Skin epidermis (tissue), 12 donors: Measurements from ENCODE around the gene CTNNA3.

ENCODE experiments used
- H3K27ac ChIP-seq, 21 experiments: fragments of 200-600 bp; sonication (generic) in 11 of 21; one replicate each; pipeline ENCODE4 v1.5.0; 2020; ENCODE audit warnings: mild to moderate bottlenecking in 3 of 21, inconsistent platforms in 2 of 21, moderate library complexity in 2 of 21
- H3K4me3 ChIP-seq, 7 experiments: fragments of 200-600 bp; sonication (generic) in 2 of 7; one replicate each; pipeline ENCODE4 v1.5.0; 2020; ENCODE audit warnings: inconsistent platforms in 2 of 7, mild to moderate bottlenecking in 2 of 7, moderate library complexity in 1 of 7

Gene CTNNA3

GRCh38 chr10:66852811-66853210 lies 843.2 kb downstream of the CTNNA3 start:
- Histone ChIP-seq H3K27ac (no peak overlapping the region), H3K4me3 (no peak overlapping the region)

- H3K27ac ChIP-seq, result no peak overlapping the region
- no peak overlapping the region for H3K4me3 ChIP-seq
These were observed 847.1 kb downstream of the CTNNA3 start for GRCh38 chr10:66848856-66849255.

DNA sequence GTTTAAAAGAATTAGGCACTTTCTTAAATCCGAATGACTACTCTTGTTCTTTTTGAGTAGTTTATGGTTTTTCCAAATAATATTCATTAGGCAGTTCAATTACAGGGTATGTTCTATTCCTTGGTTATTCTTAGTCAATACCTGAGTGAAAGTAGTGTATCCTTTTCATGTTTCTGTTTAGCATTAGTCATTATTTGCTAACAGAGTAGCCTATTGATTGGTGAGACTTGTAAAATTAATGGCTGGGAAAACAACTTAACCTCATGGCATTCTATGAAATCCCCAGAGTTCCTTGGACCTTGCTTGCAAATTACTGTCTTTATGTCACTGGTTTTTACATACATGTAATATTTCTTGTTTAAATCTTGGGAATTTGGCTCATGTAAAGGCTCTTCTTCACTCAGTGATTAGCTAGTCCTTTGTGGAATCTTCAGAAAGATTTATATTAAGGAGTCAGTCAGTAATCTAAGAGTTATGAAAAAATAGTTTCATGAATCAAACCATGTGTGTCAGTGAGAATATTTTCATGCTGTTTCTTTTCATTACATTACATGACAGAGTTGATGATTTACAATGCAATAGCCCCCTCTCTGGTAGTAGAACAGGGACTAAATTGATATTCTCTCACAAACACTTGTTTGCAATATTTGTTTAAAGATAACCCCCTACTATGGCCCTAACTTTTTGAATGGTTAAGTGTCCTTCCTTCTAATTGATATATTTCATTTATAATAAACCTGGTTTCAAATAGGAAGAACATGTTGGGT lies 851.6 kb downstream of the CTNNA3 start:
- Histone ChIP-seq H3K27ac (no peak overlapping the region), H3K4me3 (no peak overlapping the region)

GRCh38 chr10:66843396-66843795 lies 852.6 kb downstream of the CTNNA3 start:
- H3K27ac ChIP-seq, result no peak overlapping the region
- H3K4me3 ChIP-seq, result no peak overlapping the region

DNA sequence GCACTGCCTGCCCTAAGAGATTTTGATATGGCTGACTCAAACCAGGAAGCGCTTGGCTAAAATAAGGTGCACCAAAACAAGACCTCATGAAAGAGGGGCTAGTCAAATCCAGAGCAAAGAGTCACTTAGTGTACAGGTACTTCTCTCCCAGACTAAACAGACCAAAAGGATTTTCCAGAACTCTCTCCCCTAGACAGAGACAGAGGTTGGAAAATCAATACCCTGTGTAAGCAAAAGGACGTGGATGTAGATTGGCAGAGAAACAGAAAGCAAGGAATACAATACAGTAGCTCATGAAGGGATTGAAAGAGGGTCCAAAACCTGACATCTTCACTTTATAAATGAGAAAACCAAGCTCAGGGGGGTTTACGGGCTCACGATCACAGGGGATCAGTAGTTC lies 853.1 kb downstream of the CTNNA3 start:
- H3K4me3 ChIP-seq, result no peak overlapping the region

DNA sequence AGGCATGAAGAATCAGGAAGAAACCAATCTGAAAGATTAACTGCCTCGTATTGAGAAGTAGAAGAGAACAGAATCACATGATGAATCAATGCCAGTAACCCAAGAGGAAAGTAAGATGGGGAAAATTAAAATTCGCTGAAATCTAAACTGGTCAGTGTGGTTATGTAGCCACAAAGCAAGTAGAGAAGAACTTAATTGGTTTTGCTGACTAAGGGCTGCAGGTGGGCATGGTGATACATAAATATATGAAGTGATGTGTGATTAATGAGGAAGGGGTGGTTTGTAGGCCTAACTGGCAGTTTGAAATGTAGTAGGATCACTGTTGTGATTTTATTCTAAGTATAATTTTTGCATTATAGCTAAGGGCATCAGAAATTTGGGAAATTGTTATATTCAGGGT lies 853.6 kb downstream of the CTNNA3 start:
- H3K4me3 ChIP-seq, result no peak overlapping the region
- no peak overlapping the region for H3K27ac ChIP-seq

More for the DNA sequence above, 853.1 kb downstream of the CTNNA3 start:
- H3K27ac ChIP-seq, result no peak overlapping the region

- no peak overlapping the region for H3K27ac ChIP-seq
- no peak overlapping the region for H3K4me3 ChIP-seq
These were observed 857.3 kb downstream of the CTNNA3 start for GRCh38 chr10:66838656-66839055.

GRCh38 chr10:66837990-66838389 lies 858.0 kb downstream of the CTNNA3 start:
- Histone ChIP-seq H3K4me3 (no peak overlapping the region), H3K27ac (no peak overlapping the region)

DNA sequence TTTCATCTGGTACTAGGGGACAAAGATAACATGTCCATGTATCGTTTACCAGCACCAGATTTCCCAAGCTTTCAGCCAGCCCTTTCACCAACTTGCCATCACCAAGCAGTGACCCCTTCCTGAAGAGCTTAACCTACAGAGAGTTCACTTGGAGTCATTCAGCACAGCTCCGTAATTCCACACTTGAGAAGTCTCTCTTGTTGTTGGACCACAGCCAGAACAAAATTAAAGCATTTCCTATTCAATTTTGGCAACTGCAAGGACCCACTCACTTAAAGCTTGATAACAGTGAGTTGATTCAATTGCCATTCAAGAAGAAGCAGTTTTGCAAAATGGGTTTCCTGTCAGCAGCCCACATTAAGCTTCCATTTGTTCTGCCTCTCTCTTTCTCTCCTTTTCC lies 858.7 kb downstream of the CTNNA3 start:
- no peak overlapping the region for H3K4me3 ChIP-seq
- no peak overlapping the region for H3K27ac ChIP-seq

- H3K4me3 ChIP-seq, result no peak overlapping the region
- H3K27ac ChIP-seq, result no peak overlapping the region
These were observed 859.2 kb downstream of the CTNNA3 start for GRCh38 chr10:66836771-66837170.

GRCh38 chr10:66836057-66836456 lies 859.9 kb downstream of the CTNNA3 start:
- no peak overlapping the region for H3K27ac ChIP-seq
- H3K4me3 ChIP-seq, result no peak overlapping the region

DNA sequence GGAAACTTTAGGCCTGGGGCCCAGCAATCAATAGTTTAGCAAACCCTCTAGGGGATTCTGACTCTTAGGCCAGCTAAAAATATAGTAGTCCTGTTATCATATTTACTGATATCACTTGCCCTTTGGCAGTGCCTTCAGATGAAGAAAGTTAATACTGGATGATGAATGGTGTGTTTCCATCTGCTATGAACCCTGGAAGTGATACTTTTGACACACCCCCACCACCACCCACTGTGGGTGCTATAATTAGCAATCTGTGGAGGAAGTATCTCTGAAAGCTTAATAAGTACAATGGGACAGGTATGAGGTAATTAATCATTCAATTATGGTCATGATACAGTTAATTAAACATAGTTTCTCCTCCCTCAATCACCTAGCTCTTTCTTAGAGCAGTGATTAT lies 860.6 kb downstream of the CTNNA3 start:
- Histone ChIP-seq H3K27ac (no peak overlapping the region), H3K4me3 (no peak overlapping the region)

DNA sequence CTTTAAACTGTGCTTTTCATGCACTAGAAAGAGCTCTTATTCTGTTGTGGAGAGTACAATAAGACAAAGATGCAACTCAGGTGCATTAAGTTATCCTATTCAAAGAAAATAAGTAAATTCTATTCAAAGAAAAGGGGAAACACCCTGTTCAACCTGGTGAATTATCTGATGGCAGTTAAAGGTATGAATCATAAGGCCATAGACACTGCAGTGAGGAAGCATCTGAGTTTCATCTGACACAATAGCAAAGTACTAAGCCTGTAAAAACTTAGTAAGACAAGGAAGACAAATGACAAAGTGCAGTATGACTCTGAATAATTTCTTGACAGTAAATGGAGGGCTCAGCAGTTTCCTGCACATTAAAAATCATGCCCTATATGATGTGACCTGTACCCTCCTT lies 861.2 kb downstream of the CTNNA3 start:
- Histone ChIP-seq H3K27ac (no peak overlapping the region), H3K4me3 (no peak overlapping the region)

DNA sequence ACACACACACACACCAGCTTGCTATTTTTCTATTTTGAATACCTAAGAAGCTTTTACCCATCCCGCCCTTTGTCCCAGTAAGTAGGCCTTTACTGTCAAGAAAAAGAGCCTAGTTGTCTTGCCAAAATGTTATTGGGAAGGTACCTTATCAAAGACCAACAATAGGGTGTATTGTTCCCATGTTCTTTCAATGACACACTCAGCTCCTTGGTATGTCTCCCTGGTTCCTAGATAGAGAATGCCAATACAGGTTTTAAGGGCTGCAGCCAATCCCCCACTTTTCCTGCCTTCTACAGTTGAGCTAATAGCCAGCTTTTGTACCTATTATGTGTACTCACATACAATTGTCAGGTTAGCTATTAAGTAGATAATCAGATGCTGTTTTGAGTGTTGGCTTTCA lies 862.1 kb downstream of the CTNNA3 start:
- Histone ChIP-seq H3K4me3 (no peak overlapping the region), H3K27ac (no peak overlapping the region)

- Histone ChIP-seq H3K27ac (no peak overlapping the region), H3K4me3 (no peak overlapping the region)
These were observed 863.1 kb downstream of the CTNNA3 start for GRCh38 chr10:66832781-66833422.

GRCh38 chr10:66828957-66829356 lies 867.0 kb downstream of the CTNNA3 start:
- H3K27ac ChIP-seq, result no peak overlapping the region

GRCh38 chr10:66827353-66827752 lies 868.6 kb downstream of the CTNNA3 start:
- H3K4me3 ChIP-seq, result no peak overlapping the region
- H3K27ac ChIP-seq, result no peak overlapping the region

More at GRCh38 chr10:66828957-66829356, 867.0 kb downstream of the CTNNA3 start:
- no peak overlapping the region for H3K4me3 ChIP-seq

DNA sequence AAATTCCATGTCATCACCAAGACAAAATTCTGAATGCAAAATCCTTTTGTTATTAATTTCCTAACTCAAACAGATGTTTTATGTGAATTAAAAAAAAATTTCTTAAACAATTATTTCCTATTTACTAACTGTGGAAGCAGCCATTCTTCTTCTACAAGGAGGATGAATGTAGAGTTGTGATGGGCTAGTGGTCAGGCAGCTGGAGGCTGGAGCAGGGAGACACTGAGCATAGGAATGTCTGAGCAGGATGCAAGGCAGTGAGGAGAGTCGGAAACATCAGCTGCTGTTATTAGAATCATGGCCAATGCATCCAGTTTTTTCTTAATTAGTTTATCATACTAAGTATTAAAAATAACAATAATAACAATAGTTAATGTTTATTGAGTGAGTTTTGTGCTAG lies 872.7 kb downstream of the CTNNA3 start:
- H3K27ac ChIP-seq, result no peak overlapping the region

DNA sequence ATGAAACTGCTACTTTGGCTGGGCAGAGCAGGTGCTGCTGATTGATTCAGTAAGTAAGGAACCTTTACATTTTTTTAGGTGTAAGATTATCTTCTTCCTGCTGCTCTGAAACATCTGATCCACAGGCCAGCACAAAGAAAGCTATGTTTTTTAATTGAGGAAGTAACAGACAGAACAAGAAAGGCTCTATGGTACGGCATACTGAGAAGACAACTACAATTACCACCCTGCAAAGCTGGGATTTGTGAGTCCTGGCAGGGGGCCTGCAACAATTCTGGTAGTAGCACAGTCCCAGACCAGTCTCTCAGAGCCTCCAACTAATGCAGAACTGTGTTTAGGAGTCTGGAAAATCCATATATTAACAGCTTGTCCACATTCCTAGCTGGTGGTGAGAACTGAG lies 873.2 kb downstream of the CTNNA3 start:
- Histone ChIP-seq H3K27ac (no peak overlapping the region), H3K4me3 (no peak overlapping the region)

More for the DNA sequence above, 872.7 kb downstream of the CTNNA3 start:
- no peak overlapping the region for H3K4me3 ChIP-seq

- no peak overlapping the region for H3K27ac ChIP-seq
- no peak overlapping the region for H3K4me3 ChIP-seq
These were observed 876.3 kb downstream of the CTNNA3 start for GRCh38 chr10:66819691-66820090.

DNA sequence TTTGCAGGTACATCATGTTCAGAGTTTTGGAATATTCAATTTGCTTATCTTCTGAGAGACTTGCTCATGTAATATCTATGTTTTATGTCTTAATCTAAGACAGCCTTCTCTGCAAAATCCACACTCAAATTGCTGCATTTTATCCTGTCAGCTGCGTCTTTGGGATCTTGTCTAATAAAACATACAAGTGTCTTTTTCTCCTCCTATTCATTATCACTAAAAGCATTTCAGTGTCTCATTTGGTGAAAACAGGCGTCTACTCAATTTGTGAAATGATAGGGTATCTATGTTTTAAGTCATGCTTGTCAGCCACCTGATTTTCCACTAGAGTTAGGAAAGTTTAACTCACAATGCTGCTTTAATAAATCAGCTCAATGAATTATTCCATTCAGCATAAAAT lies 882.9 kb downstream of the CTNNA3 start:
- H3K27ac ChIP-seq, result no peak overlapping the region
- H3K4me3 ChIP-seq, result no peak overlapping the region

- H3K27ac ChIP-seq, result no peak overlapping the region
- H3K4me3 ChIP-seq, result no peak overlapping the region
These were observed 884.8 kb downstream of the CTNNA3 start for GRCh38 chr10:66811211-66811610.
